ENCODE data around the gene MYLK4. TPM values are rescaled to one million over a fixed set of nuclear protein-coding genes. Genes with fewer than 3 reads are reported as not detected.
A peak's percentile ranks its signal among the peaks of the same experiment; 100 is the strongest.

The MYLK4 gene
- total RNA-seq, 1 donor from 2014 or later, result 0.47 TPM

DNA sequence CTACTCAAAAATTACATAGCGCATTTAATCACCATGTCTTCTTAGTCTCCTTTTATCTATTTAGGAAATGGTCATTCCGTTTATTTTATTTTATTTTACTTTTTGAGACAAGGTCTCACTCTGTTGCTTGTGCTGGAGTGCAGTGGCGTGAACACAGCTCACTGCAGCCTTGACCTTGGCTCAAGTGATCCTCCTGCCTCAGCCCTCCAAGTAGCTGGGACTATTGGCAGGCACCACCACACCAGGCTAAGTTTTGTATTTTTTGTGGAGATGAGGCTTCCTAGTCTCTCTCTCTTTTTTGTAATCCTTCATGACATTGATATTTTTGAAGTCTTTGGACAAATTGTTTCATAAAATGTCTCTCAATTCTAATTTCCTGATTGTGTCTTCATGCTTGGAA, 4.7 kb upstream of the MYLK4 start:
- no peak for DNase-seq

DNA sequence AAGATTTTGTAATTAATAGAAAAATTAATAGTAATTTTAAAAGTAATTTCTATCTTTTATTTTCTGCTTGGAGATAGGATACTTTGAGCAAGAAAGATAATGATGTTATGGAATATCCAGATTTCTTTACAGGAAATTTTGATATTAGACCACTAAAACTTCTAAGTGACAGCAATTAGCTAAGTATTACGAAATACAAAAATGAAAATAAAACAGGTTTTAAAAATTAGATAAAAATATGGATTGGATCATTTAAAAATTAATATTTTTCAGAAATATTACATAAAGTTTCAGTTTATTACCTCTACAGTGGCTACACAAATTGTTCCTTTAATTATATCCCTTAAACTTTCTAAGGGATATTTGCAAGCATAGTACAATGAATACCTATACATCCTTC, 4.2 kb upstream of the MYLK4 start:
- DNase-seq, result no peak

DNA sequence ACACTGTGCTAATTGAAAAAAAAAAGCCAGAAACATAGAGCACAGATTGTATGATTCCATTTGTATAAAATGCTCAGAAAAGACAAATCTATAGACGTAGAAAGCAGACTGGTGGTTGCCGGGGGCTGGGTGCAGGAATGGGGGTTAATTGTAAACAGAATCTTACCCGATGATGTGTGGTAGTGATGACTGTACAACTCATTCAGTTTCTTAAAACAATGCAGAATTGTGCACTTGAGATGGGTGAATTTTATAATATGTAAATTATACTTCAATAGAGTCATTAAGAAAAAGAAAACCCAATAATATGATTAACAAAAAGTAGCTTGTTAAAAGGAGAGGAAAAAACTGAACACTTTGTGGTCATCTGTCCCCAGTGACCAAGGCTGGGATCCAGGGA, 3.7 kb upstream of the MYLK4 start:
- no peak for DNase-seq

GRCh38 chr6:2753743-2754142, 3.0 kb upstream of the MYLK4 start:
- DNase-seq, result no peak

GRCh38 chr6:2753110-2753489, 2.4 kb upstream of the MYLK4 start:
- DNase-seq, result no peak

DNA sequence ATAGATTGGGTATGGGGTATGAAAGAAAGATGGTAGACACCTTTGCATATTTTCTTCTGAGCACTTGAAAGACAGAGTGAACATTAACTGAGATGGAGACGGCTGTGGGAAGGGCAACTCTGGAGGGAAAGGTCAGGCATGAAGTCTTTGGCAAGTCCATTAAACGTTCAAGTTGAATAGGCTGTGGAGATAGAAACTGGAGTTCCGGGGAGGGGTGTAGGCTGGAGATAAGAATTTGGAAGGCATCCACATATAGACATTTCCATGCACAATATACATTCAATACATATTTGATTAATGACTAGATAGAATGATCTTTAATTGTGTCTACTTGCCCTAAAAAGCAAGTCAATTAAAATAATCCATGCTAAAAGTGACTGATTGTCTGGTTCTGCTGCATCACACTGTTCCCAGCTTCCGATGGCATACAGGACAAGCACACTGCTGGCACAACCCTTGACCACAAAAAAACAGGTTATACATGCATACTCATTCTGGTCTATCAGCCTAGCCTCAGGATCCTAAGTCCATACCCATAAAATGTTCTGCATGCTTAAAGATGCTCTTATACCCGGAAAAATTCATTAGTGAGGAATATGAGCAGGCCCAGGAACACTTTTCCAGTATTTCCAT, 1.9 kb upstream of the MYLK4 start:
- no peak for DNase-seq

GRCh38 chr6:2751871-2752270, 1.1 kb upstream of the MYLK4 start:
- DNase-seq, result no peak

GRCh38 chr6:2749969-2750600, 637 bp downstream of the MYLK4 start:
- peak; percentile 58 for DNase-seq

DNA sequence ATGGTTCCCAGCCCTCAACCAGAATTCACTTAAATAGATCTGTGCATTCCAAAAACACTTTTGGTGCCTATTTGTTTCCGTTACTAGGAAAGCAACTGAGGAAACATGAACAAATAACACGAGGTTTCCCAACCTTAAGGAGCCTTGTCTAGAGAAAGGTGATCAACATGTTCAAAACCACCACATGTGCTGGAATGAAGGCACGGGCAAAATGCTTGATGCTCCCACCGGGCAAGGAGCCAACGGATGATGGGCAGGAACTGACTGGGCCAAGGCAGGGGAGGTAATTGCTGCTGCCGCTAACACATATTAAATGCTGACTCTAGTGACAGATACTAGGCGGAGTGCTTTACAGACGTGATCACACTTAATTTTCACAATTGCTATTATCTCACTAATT, 2.5 kb downstream of the MYLK4 start:
- no peak for DNase-seq

- DNase-seq, result no peak
Measured at GRCh38 chr6:2746557-2747061, 4.1 kb downstream of the MYLK4 start.

- no peak for DNase-seq
Measured at GRCh38 chr6:2745246-2745645, 5.5 kb downstream of the MYLK4 start.

- no peak for DNase-seq
Measured at GRCh38 chr6:2744778-2745177, 5.9 kb downstream of the MYLK4 start.

DNA sequence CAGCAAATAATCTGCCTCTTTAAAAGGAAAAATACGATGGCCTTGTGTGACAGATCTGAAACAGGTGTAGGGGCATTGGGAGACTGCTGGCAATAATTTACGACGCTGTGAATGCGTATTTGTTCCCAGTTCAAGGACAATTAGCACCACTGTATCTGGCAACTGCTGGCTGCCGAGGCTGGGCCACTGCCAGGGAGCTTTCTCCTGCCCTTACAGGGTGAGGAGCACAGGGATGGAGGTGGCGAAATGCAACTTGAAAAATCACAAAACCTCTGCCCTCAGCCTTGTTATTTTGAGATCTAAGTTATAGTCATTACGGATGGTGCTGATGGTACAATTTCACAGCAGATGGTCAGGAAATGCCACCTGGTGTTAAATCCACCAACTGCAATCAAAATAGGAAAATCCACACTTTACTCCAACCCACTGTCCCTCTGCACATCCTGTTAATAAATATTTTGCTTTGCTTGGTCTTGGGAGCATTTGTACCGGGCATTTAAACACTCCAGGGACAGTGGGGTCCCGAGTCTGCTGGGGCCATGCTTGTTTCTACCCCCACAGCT, 6.4 kb downstream of the MYLK4 start:
- DNase-seq, result peak; percentile 43

DNA sequence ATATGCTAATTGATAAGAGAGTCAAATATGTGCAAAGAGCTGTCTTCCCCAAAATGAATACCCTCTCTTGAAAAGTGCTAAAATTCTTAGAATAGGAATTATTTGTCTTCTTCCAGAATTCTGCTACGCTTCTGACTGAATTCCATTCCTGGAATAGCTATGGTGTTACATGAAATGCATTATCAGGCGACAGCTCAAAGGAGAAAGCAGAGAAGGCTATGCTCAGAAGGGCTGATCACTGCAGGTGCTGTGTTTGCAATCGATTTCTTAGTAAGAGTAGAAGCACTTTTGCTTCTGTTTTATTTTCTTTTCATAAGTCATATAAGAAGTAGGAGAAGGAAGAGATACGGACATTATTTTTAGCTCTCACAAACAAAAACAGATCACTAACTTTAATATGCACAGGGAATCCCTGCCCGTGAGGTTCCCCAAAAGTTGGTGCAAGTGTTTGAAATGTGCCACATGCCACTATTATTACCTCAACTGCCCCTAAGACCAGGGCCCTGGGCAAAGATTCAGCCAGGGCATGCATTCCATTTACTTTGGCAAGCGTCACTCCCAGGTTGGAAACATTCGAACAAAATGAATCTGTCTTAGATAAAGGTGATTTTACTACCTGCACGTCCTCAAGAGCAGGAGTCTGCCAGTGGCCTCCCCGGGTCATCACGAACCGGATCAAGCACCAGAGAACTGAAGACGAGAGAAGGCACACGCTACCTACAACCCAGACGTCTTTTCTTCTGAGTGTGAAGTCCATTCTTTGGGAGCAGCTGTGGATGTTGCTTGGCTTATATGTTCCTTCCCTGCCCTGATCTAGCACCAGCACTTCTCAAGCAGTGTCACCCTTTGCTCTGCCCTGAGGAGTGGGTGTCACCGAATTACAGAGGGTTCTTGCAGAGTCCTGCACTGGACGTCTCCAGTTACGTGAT, 7.2 kb downstream of the MYLK4 start:
- no peak for DNase-seq

DNA sequence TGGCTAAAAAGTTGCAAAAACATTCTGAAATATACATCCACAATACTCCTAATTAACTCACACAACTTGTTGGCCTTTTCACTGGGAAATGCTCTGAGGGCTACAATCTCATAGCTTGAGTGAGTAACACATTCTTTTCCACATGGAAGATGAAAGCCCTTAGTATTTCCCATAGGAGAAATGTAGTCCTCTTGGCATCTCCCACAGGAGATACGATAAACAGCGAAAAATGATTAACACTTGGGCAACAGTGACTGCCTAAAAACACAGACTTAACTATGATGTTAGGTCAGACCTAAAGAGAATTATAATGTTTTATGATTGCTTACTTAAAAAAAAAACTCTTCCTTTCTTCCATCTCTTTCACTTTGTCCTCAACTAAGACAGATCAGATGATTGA, 9.0 kb downstream of the MYLK4 start:
- DNase-seq, result no peak

- no peak for DNase-seq
Measured at GRCh38 chr6:2740581-2740980, 10.1 kb downstream of the MYLK4 start.

GRCh38 chr6:2739335-2739734, 11.4 kb downstream of the MYLK4 start:
- no peak for DNase-seq

DNA sequence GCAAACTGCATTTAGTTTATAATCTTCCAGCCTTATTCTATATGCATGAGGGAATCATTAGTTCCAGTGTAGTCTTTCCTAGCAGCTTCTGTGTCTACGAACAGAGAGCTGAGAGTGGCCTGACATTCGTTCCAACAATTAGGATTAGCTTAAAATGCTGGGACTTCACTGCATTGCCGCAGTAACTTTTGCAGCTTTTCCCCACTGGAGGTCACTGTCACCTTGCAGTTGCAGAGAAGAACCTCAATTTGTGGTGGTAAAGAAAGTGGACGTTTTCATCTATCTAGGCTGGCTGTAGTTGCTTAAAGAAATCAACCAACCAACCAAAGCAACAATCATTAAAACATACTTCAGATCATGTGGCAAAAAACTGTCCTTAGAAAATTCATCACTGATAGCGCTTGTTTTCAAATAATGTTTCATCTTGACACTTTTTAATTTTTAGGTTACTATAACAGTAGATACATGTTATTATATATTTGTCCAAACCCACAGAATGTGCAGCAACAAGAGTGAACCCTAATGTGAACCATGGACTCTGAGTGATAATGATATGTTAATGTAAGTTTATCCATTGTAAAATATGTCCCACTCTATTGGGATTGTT, 12.2 kb downstream of the MYLK4 start:
- peak; percentile 37 for DNase-seq

DNA sequence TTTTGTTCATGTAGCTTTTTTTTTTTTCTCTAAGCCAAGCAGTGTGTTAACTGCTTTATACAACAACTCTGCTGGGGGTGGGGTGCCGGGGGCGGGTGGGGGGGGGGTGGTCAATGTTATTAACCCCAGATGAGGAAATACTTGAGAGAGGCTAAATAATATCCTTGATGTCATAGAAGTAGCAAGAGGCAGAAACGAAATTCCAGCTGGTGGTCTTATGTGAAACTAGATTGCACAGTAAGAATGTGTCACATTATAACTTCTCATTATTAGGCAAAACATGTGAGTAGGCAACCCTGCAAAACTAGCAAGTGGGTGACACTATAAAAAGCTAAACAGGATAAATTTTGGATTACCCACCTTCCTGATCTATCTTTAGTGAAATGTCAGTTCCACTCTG, 12.8 kb downstream of the MYLK4 start:
- DNase-seq, result no peak

- no peak for DNase-seq
Measured at GRCh38 chr6:2734488-2735166, 16.1 kb downstream of the MYLK4 start.

DNA sequence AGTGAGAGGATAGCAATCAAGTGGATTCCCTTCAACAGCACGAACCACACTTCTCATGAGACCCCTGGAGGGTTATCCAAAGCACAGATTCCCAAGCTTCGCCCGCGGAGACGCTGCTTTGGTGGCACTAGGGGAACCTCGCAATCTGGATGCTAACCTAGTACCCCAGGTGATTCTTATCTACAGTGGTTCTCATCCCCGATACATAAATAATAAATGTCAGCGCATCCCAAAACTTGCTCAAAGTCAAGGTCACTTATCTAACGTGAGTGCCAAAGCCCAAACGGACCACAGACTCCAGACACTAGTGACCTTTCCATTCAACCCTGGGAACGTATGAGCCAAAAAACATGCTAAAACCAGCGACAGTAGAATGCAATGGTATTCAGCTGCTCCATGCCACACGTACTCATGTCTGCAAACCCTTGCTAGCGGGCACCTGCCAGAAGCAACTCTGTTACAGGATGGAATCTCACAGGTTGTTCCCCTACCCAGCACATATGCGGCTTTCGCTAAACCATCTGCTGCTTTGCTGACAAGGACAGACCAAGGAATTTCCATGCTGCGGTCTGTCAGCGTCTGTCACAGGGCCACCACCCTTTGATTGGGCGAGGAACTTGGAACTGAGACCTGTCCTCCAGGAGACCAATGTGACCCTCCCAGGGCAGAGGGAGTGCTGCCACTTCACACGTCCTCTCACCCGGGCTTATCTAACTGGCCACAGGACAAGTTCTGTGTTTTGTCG, 16.8 kb downstream of the MYLK4 start:
- no peak for DNase-seq
